GM19043 (cell line): ENCODE measurements around the gene CEP192.
A peak's percentile ranks its signal among the peaks of the same experiment; 100 is the strongest.
"Not testable (repeated sequence)": the region's sequence is repeated elsewhere in the genome, so short reads cannot be mapped to it uniquely, and the experiment has no call there.

ENCODE experiments used
- ATAC-seq: cut with Tn5 transposase; IDR thresholded peaks from one replicate; pipeline ENCODE4 v1.9.1; 2021; ENCODE audit warnings: low read depth; ENCODE audit not compliant: unreplicated experiment

Gene CEP192

DNA sequence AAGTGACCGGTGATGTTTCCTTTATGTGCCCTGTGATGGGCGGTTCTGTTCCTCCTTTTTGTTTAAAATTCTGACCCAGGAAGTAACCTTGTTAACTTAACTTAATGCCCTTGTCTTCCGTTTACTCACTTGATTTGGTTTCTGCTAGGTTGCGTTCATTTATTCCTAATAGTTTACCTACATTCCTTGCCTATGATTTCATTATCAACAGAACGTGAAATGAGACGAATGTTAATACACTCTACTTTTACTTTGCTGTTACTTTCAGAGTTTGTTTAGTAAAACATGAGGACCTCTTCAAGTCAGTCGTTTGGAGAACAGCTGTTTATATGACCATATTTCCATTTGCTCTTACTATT is 638 bp downstream of the CEP192 start:
- no peak for ATAC-seq

DNA sequence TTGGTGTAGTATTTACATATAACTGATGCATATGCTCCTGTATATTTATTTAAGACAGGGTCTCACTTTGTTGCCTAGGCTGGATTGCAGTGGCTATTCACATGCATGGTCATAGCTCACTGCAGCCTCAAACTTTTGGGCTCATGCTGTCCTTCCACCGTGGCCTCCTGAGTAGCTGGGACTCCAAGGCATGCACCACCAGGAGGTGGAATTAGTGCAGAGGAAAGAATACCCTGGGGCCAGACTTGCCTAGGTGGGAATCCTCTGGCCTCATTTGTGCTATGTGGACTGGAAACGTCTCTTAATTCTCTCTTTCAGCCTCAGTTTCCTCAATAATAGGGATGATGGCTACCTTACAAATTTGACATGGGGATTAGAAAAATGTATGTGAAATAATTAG is 2.3 kb downstream of the CEP192 start:
- ATAC-seq = no peak

GRCh38 chr18:12995424-12995823 is 4.3 kb downstream of the CEP192 start:
- no peak for ATAC-seq

DNA sequence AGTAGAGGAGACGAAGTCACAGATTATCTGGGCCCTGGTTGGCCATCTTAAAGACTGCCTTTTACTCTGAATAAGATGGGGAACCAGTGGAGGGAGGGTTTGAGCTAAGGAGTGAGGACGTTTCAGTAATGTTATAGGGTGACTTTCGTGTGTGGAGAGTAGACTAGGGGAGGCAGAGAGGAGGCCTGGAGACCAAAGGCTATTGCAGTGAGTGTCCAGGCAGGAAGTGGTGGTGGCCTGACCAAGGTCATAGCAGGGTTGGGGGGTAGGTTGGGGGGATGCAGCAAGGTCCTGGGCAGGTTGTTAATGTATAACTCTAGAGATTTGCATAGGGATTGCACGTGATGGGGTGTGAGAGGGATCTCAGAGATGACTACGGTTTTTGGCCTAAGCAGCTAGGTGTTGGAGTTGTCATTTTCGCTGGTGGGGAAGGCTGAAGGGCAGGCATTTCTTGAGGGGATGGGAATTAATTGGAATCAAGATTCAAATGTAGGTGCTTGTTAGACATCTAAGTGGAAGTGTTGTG is 4.9 kb downstream of the CEP192 start:
- no peak for ATAC-seq

- ATAC-seq = no peak
Observed at GRCh38 chr18:12996661-12997292, 5.6 kb downstream of the CEP192 start.

- ATAC-seq = not testable (repeated sequence)
Observed at GRCh38 chr18:12997330-12997729, 6.2 kb downstream of the CEP192 start.

- ATAC-seq = no peak
Observed at GRCh38 chr18:12998332-12999060, 7.3 kb downstream of the CEP192 start.

- no peak for ATAC-seq
Observed at GRCh38 chr18:13003466-13003896, 12.3 kb downstream of the CEP192 start.

- no peak for ATAC-seq
Observed at GRCh38 chr18:13004396-13004795, 13.2 kb downstream of the CEP192 start.

DNA sequence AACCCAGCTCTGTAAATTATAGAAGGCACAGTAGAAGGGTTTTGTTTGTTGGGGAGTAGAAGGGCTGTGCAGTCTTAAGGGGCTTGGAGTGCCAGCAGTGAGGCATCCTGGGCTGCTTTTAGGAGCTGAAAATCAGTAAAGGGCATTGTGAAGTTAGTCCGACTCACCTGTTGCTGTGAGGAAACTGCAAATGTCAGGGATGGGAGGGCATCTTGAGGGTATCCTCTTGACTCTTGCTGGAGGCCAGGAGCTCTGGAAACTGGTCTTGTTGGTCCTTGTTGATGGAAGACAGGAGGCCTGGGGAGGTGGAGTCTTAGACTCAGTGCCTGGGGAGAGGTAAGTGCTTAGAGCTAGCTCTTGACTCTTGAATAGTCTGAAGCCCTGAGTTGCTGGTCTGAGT is 14.1 kb downstream of the CEP192 start:
- ATAC-seq = no peak

DNA sequence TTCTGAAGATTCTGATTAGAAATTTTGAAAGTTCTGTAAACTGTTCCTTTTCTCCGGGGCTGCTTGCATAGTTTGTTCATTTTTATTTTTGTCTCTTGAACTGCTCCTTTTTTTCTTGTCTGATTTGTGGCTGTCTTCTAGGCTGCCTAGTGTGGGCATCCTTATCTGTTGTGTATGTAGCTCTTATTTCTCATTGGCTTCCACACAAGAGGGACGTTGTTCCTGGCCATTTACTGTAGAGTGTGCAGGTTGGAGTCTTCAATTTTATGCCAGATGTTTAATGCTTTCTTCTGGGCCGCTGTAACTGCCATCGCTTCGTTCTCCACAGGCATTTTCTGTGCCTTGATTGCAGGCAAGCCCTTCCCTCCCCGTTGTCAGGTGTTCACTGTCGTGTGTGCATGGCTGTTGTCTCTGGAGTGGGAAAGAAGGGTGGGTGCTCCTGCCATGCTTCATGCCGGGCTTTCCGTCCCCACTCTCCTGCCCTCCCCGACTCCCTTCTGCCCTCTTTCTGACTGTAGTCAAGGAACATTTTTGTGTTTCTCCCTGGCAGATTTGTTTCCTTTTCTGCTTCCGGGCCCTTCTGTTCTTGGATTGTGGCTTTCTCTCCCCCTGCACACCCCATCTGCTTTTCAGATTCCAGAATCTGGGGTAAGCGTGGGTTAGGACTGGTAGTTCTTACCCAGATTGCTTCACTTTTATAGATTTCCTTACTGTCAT is 15.5 kb downstream of the CEP192 start:
- no peak for ATAC-seq

DNA sequence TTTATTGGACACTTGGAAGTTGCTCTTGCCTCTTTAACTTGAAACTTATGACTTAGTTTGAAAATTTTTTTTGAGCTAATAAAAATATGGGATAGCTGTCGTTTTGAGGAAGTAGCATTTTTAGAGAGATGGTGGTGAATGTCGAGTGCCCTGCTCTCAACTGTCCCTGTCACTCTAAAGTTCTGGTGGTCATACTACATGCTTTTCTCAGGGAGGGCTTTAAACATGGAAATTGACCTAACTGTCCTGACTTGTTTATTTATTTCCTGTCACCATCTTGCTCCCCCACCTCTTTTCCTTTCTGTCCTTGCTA is 16.0 kb downstream of the CEP192 start:
- ATAC-seq = no peak

GRCh38 chr18:13011719-13012118 is 20.6 kb downstream of the CEP192 start:
- no peak for ATAC-seq

DNA sequence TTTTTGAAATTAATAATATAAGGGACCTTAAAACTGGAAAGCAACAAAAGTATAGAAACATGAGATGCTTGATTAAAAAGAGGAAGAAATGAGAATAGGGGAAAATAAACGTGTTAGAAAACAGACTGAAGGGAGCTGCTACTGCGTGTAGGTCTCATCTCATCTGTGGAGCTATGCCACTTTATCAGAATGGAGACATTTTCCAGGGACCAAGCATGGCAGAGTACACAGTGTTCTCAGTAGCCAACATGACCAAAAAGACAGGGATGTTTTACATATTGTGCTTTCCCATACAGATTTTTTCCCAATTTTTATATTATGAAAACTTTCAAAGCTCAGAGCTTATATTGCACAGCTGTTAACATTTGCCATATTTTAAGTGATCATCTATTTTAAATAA is 23.1 kb downstream of the CEP192 start:
- no peak for ATAC-seq

- ATAC-seq = no peak
Observed at GRCh38 chr18:13014818-13015217, 23.7 kb downstream of the CEP192 start.

DNA sequence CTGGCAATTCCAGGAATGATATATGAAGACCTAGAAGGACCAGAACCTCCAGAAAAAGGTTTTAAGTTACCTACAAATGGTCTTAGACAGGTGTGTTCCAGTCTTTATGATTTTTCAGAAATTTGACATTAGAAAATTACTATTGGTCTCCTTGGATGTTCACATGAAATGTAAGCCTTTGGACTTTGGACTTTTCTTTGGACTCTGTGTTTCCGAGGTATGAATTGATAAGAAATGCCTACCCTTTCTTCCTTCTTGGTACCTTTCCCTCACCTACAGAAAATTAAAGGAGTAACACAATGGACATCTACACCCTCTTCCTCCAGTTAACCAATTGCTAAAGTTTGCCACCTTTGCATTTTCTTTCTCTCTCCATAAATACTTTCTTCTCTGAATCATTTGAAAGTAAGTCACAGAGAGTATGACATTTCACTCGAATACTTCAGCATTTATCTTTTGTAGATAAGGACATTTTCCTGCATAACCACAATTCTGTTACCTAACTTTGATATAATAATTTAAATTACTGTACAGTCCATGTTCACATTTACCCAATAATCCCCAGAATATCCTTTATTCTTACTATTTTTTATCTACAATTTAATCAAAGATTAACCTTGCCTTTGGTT is 26.2 kb downstream of the CEP192 start:
- ATAC-seq = no peak

- no peak for ATAC-seq
Observed at GRCh38 chr18:13018374-13018773, 27.2 kb downstream of the CEP192 start.

DNA sequence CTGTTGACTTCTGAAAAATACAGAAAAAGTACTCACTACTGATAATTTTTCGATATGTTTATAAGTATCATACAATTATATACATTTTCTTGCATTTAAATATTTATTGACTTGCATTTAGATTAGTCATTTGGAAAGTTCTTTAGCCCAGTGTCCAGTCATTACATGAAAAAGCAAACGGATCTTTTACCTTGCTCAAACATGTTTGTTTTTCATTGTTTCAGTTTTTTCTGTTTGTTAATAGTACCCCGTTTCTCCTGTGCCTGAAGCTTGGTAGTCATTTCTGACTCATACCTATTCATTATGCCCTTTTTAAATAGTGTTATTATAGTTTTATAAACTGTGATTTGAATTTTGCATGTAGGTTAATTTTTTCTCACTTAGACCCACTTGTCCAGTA is 28.1 kb downstream of the CEP192 start:
- ATAC-seq = peak; percentile 63

DNA sequence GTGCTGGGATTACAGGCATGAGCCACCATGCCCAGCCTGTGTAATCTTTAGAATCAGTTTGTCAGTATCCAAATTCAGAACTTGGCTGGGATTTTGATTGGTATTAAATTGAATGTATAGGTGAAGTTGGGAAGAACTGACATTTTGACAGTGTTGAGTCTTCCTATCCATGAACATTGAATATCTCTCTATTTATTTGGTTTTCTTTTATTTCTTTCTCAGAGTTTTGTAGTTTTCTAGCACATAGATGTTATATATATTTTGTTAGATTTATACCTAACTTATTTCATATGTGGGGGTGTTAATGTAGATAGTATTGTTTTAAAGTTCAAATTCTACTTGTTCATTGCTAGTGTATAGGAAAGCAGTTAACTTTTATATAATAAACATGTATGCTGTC is 31.5 kb downstream of the CEP192 start:
- ATAC-seq = no peak

DNA sequence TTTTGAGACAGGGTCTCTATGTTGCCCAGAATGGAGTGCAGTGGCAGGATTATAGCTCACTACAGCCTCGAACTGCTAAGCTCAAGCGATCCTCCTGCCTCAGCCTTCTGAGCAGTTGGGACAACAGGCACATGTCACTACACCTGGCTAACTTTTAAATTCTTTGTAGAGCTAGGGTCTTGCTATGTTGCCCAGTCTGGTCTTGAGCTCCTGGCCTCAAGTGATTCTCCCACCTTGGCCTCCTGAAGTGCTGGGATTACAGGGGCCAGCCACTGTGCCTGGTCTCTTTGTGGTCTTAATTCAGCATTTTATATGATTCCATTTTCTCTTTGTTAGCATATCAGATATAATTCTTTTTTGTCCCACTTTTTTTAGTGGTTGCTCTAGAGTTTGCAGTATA is 34.1 kb downstream of the CEP192 start:
- ATAC-seq = no peak

GRCh38 chr18:13026583-13027270 is 35.6 kb downstream of the CEP192 start:
- ATAC-seq = no peak
